H9 (cell line): ENCODE data around the gene PIAS4. TPM values are rescaled to one million over a fixed set of nuclear protein-coding genes. Genes with fewer than 3 reads are reported as not detected.

Experiments
- DNase-seq: peaks from one replicate; pipeline ENCODE4 v3.0.0-alpha.2; 2017
- H2AFZ ChIP-seq: one replicate; pipeline ENCODE4 v1.6.1; 2013; ENCODE audit warnings: mild to moderate bottlenecking, low read length, control low read depth, moderate library complexity
- H2AK5ac ChIP-seq: 2 replicates; pipeline ENCODE4 v1.6.1; 2013; ENCODE audit warnings: low read length, control low read depth, mixed read lengths; ENCODE audit not compliant: insufficient read length
- H2BK120ac ChIP-seq: one replicate; pipeline ENCODE4 v1.6.1; 2013; ENCODE audit warnings: low read depth, mild to moderate bottlenecking, low read length, control low read depth, inconsistent platforms; ENCODE audit not compliant: poor library complexity, severe bottlenecking
- H2BK12ac ChIP-seq: 2 replicates; pipeline ENCODE4 v1.6.1; 2013; ENCODE audit warnings: low read length, control low read depth, mixed read lengths, low read depth; ENCODE audit not compliant: insufficient read length
- H2BK15ac ChIP-seq: 2 replicates; pipeline ENCODE4 v1.6.1; 2013; ENCODE audit warnings: low read depth, low read length, control low read depth
- H2BK20ac ChIP-seq: one replicate; pipeline ENCODE4 v1.6.1; 2013; ENCODE audit warnings: low read depth, mild to moderate bottlenecking, low read length, control low read depth, inconsistent platforms; ENCODE audit not compliant: poor library complexity, severe bottlenecking
- H2BK5ac ChIP-seq: 2 replicates; pipeline ENCODE4 v1.6.1; 2013; ENCODE audit warnings: low read length, control low read depth, mixed read lengths; ENCODE audit not compliant: insufficient read length
- H3K14ac ChIP-seq: 2 replicates; pipeline ENCODE4 v1.6.1; 2013; ENCODE audit warnings: low read length, control low read depth; ENCODE audit not compliant: insufficient read depth
- H3K18ac ChIP-seq: 2 replicates; pipeline ENCODE4 v1.6.1; 2013; ENCODE audit warnings: low read depth, mild to moderate bottlenecking, mixed read lengths, low read length, control low read depth; ENCODE audit not compliant: insufficient read length
- H3K23ac ChIP-seq: 2 replicates; pipeline ENCODE4 v1.6.1; 2013; ENCODE audit warnings: low read length, control low read depth, mixed read lengths, low read depth; ENCODE audit not compliant: insufficient read length
- H3K23me2 ChIP-seq: 2 replicates; pipeline ENCODE4 v1.6.1; 2013; ENCODE audit warnings: low read depth, mild to moderate bottlenecking, mixed read lengths, low read length, control low read depth; ENCODE audit not compliant: insufficient read length, poor library complexity, severe bottlenecking
- H3K27ac ChIP-seq: 2 replicates; pipeline ENCODE4 v1.5.1; 2013; ENCODE audit warnings: low read length, control low read depth, mixed read lengths, low read depth; ENCODE audit not compliant: insufficient read length
- H3K27me3 ChIP-seq: 2 replicates; pipeline ENCODE4 v1.6.1; 2013; ENCODE audit warnings: low read length, control low read depth, inconsistent platforms; ENCODE audit not compliant: insufficient read depth
- H3K4ac ChIP-seq: 2 replicates; pipeline ENCODE4 v1.6.1; 2013; ENCODE audit warnings: low read depth, mild to moderate bottlenecking, control low read depth, inconsistent platforms, low read length, moderate library complexity
- H3K4me1 ChIP-seq: 2 replicates; pipeline ENCODE4 v1.6.1; 2013; ENCODE audit warnings: low read length, control low read depth, inconsistent platforms; ENCODE audit not compliant: insufficient read depth
- H3K4me2 ChIP-seq: 2 replicates; pipeline ENCODE4 v1.6.1; 2013; ENCODE audit warnings: low read length, control low read depth, mixed read lengths; ENCODE audit not compliant: insufficient read length, insufficient read depth
- H3K56ac ChIP-seq: 2 replicates; pipeline ENCODE4 v1.6.1; 2013; ENCODE audit warnings: low read depth, mild to moderate bottlenecking, mixed read lengths, low read length, control low read depth; ENCODE audit not compliant: insufficient read length
- H3K79me1 ChIP-seq: 2 replicates; pipeline ENCODE4 v1.6.1; 2013; ENCODE audit warnings: low read depth, mild to moderate bottlenecking, moderate library complexity, low read length, control low read depth, inconsistent platforms; ENCODE audit not compliant: insufficient read depth, poor library complexity, severe bottlenecking
- H3K79me2 ChIP-seq: 2 replicates; pipeline ENCODE4 v1.6.1; 2013; ENCODE audit warnings: low read length, control low read depth, inconsistent platforms; ENCODE audit not compliant: insufficient read depth
- H3K9ac ChIP-seq: 2 replicates; pipeline ENCODE4 v1.6.1; 2013; ENCODE audit warnings: low read length, control low read depth, mixed read lengths; ENCODE audit not compliant: insufficient read length; ENCODE audit errors: extremely low read depth
- H3K9me3 ChIP-seq: one replicate; pipeline ENCODE4 v1.6.1; 2013; ENCODE audit warnings: low read depth, low read length, inconsistent platforms; ENCODE audit not compliant: control insufficient read depth
- H3T11ph ChIP-seq: one replicate; pipeline ENCODE4 v1.6.1; 2013; ENCODE audit warnings: mild to moderate bottlenecking, low read length, control low read depth, inconsistent platforms
- H4K20me1 ChIP-seq: one replicate; pipeline ENCODE4 v1.6.1; 2013; ENCODE audit not compliant: control insufficient read depth, insufficient read length, insufficient read depth
- H4K5ac ChIP-seq: 2 replicates; pipeline ENCODE4 v1.6.1; 2013; ENCODE audit warnings: low read depth, mild to moderate bottlenecking, mixed read lengths, low read length, control low read depth; ENCODE audit not compliant: insufficient read length
- H4K8ac ChIP-seq: replicated peaks from 2 replicates; pipeline ENCODE4 v1.6.1; 2013; ENCODE audit warnings: low read length, control low read depth, mixed read lengths, low read depth; ENCODE audit not compliant: insufficient read length
- H4K91ac ChIP-seq: 2 replicates; pipeline ENCODE4 v1.6.1; 2013; ENCODE audit warnings: low read depth, mild to moderate bottlenecking, moderate library complexity, mixed read lengths, low read length, control low read depth; ENCODE audit not compliant: insufficient read length
- H3K27ac Mint-ChIP-seq, 3 experiments: 2 replicates in 2 of 3; 3 replicates in 1 of 3; pipeline ENCODE4 v1.8.0; 2020 to 2021; ENCODE audit warnings: mixed read lengths in 3 of 3, mild to moderate bottlenecking in 1 of 3, moderate library complexity in 1 of 3
- H3K27me3 Mint-ChIP-seq: 2 replicates; pipeline ENCODE4 v1.8.0; 2021; ENCODE audit warnings: low read depth, mild to moderate bottlenecking, moderate library complexity, mixed read lengths
- H3K36me3 Mint-ChIP-seq, 3 experiments: 2 replicates in 2 of 3; 3 replicates in 1 of 3; pipeline ENCODE4 v1.8.0; 2020 to 2021; ENCODE audit warnings: low read depth in 3 of 3, mixed read lengths in 3 of 3; ENCODE audit not compliant: insufficient read depth in 1 of 3
- H3K4me1 Mint-ChIP-seq, 2 experiments: 2 replicates each; pipeline ENCODE4 v1.8.0; 2020; ENCODE audit warnings: mixed read lengths in 2 of 2
- H3K4me3 Mint-ChIP-seq, 2 experiments: 2 replicates in 1 of 2; 3 replicates in 1 of 2; pipeline ENCODE4 v1.8.0; 2020 to 2021; ENCODE audit warnings: mild to moderate bottlenecking in 2 of 2, mixed read lengths in 2 of 2, moderate library complexity in 1 of 2
- H3K9me3 Mint-ChIP-seq, 2 experiments: 2 replicates in 1 of 2; 3 replicates in 1 of 2; pipeline ENCODE4 v1.8.0; 2020; ENCODE audit warnings: mild to moderate bottlenecking in 2 of 2, mixed read lengths in 2 of 2, moderate library complexity in 1 of 2
- WGBS: extraction: QIAGEN DNeasy Blood & Tissue Kit; methylation state at CpG from one replicate; pipeline ENCODE4 v1.1.7; 2013; ENCODE audit warnings: missing lambda C conversion rate, low lambda C conversion rate, mixed read lengths; ENCODE audit not compliant: insufficient read length; ENCODE audit errors: extremely low coverage; 5-methylcytosine and 5-hydroxymethylcytosine counted together
- total RNA-seq: library from RNA; stranded (reverse); gene quantifications from 2 replicates; pipeline ENCODE4 v1.2.1, GENCODE V29; 2021
- TF ChIP-seq, protein P1 (sequence below): fragments of 200-600 bp; sonication (generic); conservative IDR thresholded peaks from 3 replicates; pipeline ENCODE4 v1.8.0; 2021; ENCODE audit warnings: antibody characterized with exemption, mild to moderate bottlenecking

Gene PIAS4
- total RNA-seq, 1 experiment from 2014 or later = 52.0 TPM

- Histone ChIP-seq H3K27ac (no peak overlapping the region), H2BK120ac (no peak overlapping the region), H3K27me3 (no peaks in the 10 kb centered on the region), H3K79me1 (peaks cover 8% of the 10 kb centered on the region), H3K4ac (no peak overlapping the region), H3K9me3 (no peaks in the 10 kb centered on the region), H3K9ac (no peak overlapping the region), H3K4me2 (no peak overlapping the region), H2AFZ (no peak overlapping the region), H3K14ac (no peak overlapping the region), H3K23ac (no peak overlapping the region), H2BK12ac (no peak overlapping the region), H3K79me2 (peaks cover 18% of the 10 kb centered on the region; the same call in 1 of the 2 replicates), H4K5ac (no peak overlapping the region), H3K4me1 (no peaks in the 10 kb centered on the region; the same call in 1 of the 2 replicates), H4K20me1 (peaks cover 4% of the 10 kb centered on the region), H3T11ph (no peak overlapping the region), H4K91ac (no peak overlapping the region), H3K56ac (no peak overlapping the region), H3K18ac (no peak overlapping the region), H2BK15ac (no peak overlapping the region), H2BK20ac (no peak overlapping the region), H3K23me2 (no peaks in the 10 kb centered on the region), H4K8ac (no peak overlapping the region), H2AK5ac (no peak overlapping the region), H2BK5ac (no peak overlapping the region)
- Mint-ChIP-seq H3K4me3 (no peak overlapping the region; a peak in 1 of 5 replicates), H3K27me3 (no peaks in the 10 kb centered on the region), H3K27ac (no peak overlapping the region), H3K36me3 (peaks cover 23 to 40% (median 40%) of the 10 kb centered on the region in 3 experiments), H3K9me3 (no peaks in the 10 kb centered on the region), H3K4me1 (peaks cover 3 to 10% of the 10 kb centered on the region in 2 experiments)
- no CpG with 5 or more reads among the region's 20 CpGs for WGBS
- DNase-seq = no peak
- TF ChIP-seq, protein P1, sequence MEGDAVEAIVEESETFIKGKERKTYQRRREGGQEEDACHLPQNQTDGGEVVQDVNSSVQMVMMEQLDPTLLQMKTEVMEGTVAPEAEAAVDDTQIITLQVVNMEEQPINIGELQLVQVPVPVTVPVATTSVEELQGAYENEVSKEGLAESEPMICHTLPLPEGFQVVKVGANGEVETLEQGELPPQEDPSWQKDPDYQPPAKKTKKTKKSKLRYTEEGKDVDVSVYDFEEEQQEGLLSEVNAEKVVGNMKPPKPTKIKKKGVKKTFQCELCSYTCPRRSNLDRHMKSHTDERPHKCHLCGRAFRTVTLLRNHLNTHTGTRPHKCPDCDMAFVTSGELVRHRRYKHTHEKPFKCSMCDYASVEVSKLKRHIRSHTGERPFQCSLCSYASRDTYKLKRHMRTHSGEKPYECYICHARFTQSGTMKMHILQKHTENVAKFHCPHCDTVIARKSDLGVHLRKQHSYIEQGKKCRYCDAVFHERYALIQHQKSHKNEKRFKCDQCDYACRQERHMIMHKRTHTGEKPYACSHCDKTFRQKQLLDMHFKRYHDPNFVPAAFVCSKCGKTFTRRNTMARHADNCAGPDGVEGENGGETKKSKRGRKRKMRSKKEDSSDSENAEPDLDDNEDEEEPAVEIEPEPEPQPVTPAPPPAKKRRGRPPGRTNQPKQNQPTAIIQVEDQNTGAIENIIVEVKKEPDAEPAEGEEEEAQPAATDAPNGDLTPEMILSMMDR = no peak
Observed at GRCh38 chr19:4055209-4055552, 47.6 kb downstream of the PIAS4 start.
